Caco-2 (cell line): Measurements from ENCODE around the gene LILRB3. TPM values are rescaled to one million over a fixed set of nuclear protein-coding genes. Genes with fewer than 3 reads are reported as not detected.
A peak's percentile ranks its signal among the peaks of the same experiment; 100 is the strongest.

Source experiments
- BruUV-seq: library from RNA; stranded (reverse); fragments of 400-500 nt; replicated peaks from 2 replicates; lab custom pipeline; 2021; lab: Mats Ljungman, UMichigan
- CTCF ChIA-PET: fragments of 300-600 bp; sonication (Branson Sonifier 250); formaldehyde crosslinking; loops from one replicate; lab custom pipeline; 2022; ENCODE audit warnings: antibody characterized with exemption; lab: Charles Lee
- POLR2A ChIA-PET: fragments of 300-600 bp; sonication (Branson Sonifier 250); formaldehyde crosslinking; loops from one replicate; lab custom pipeline; 2022; ENCODE audit warnings: antibody characterized with exemption; lab: Charles Lee
- DNase-seq, 2 experiments: peaks; one replicate each; pipeline versions ENCODE4 v3.0.0 to v3.0.0-alpha.2; 2020 to 2022
- H3K27me3 ChIP-seq: replicated peaks from 2 replicates; pipeline ENCODE4 v1.6.0; 2011; ENCODE audit warnings: low read length; ENCODE audit not compliant: control insufficient read depth, insufficient read depth
- H3K36me3 ChIP-seq: 2 replicates; pipeline ENCODE4 v1.5.1; 2011; ENCODE audit warnings: low read length; ENCODE audit not compliant: control insufficient read depth, insufficient read depth
- H3K4me1 ChIP-seq: fragments of 250-450 bp; sonication (Bioruptor Pico); 2 replicates; pipeline ENCODE4 v1.5.1; 2020; ENCODE audit warnings: mild to moderate bottlenecking
- H3K4me3 ChIP-seq: 2 replicates; pipeline ENCODE4 v1.5.1; 2011; ENCODE audit warnings: low read depth, mild to moderate bottlenecking, control low read depth, low read length
- H3K9me3 ChIP-seq: fragments of 250-450 bp; sonication (Bioruptor Pico); 2 replicates; pipeline ENCODE4 v1.5.1; 2020; ENCODE audit warnings: mild to moderate bottlenecking, moderate library complexity
- H3K27ac Mint-ChIP-seq: one replicate; pipeline ENCODE4 v1.8.0; 2022; ENCODE audit warnings: mixed read lengths; ENCODE audit not compliant: unreplicated experiment
- H3K27me3 Mint-ChIP-seq: one replicate; pipeline ENCODE4 v1.8.0; 2022; ENCODE audit warnings: mixed read lengths; ENCODE audit not compliant: insufficient read depth, unreplicated experiment
- H3K36me3 Mint-ChIP-seq: one replicate; pipeline ENCODE4 v1.8.0; 2022; ENCODE audit warnings: mild to moderate bottlenecking, mixed read lengths; ENCODE audit not compliant: insufficient read depth, unreplicated experiment
- H3K4me1 Mint-ChIP-seq: one replicate; pipeline ENCODE4 v1.8.0; 2022; ENCODE audit warnings: low read depth, mixed read lengths; ENCODE audit not compliant: unreplicated experiment
- H3K4me3 Mint-ChIP-seq: one replicate; pipeline ENCODE4 v1.8.0; 2022; ENCODE audit warnings: mild to moderate bottlenecking, moderate library complexity, mixed read lengths; ENCODE audit not compliant: unreplicated experiment
- H3K9me3 Mint-ChIP-seq: one replicate; pipeline ENCODE4 v1.8.0; 2022; ENCODE audit warnings: mixed read lengths; ENCODE audit not compliant: unreplicated experiment
- CTCF ChIP-seq, 2 experiments: fragments of 200-600 bp in 1 of 2; IDR thresholded peaks; 1 replicate in 1 of 2; 2 replicates in 1 of 2; pipeline versions ENCODE4 v1.5.1 to v1.8.0; 2011 to 2022; ENCODE audit warnings: antibody characterized with exemption in 1 of 2, control low read depth in 1 of 2, inconsistent platforms in 1 of 2, low read depth in 1 of 2, low read length in 1 of 2, mild to moderate bottlenecking in 1 of 2, moderate library complexity in 1 of 2; ENCODE audit not compliant: insufficient read depth in 1 of 2, severe bottlenecking in 1 of 2, unreplicated experiment in 1 of 2
- intact Hi-C: fragments of 100-400 bp; cut with micrococcal nuclease; formaldehyde crosslinking; loops from one replicate; pipeline ENCODE4 v1.10.0; 2022; ENCODE audit not compliant: unreplicated experiment
- total RNA-seq: library from RNA; stranded (reverse); gene quantifications from 2 replicates; pipeline ENCODE4 v1.2.3, GENCODE V29; 2022

LILRB3 gene
- total RNA-seq, 1 experiment from 2014 or later, result not detected

GRCh38 chr19:54168174-54168917 is 54.5 kb downstream of the LILRB3 start:
- no TSS peak for BruUV-seq
- Histone ChIP-seq H3K4me3 (no peak overlapping the region), H3K4me1 (peaks cover 1% of the 10 kb centered on the region), H3K9me3 (no peaks in the 10 kb centered on the region), H3K36me3 (no peaks in the 10 kb centered on the region), H3K27me3 (no peaks in the 10 kb centered on the region)
- H3K4me1 Mint-ChIP-seq, result peaks cover 30% of the 10 kb centered on the region
- H3K27me3 Mint-ChIP-seq, result no peaks in the 10 kb centered on the region
- POLR2A ChIA-PET, result interaction anchor here (0.8 kb wide), 1 partner anchor 21 kb away, joined by 3 read pairs; the partner anchor contains the start of gene MBOAT7
- H3K36me3 Mint-ChIP-seq, result peaks cover 63% of the 10 kb centered on the region
- peak; percentile 90 to 92 for TF ChIP-seq CTCF (IDR thresholded peaks at IDR 0.05; ENCODE audit: insufficient read depth in 1 of 2, low read depth in 1 of 2, low read length in 1 of 2, severe bottlenecking in 1 of 2, unreplicated experiment in 1 of 2)
- DNase-seq, result peak; percentile 90 to 95
- no peak overlapping the region for H3K27ac Mint-ChIP-seq
- no peak overlapping the region for H3K4me3 Mint-ChIP-seq
- intact Hi-C loops, result loop anchor here (1.0 kb wide), 2 partner anchors 63 to 98 kb away; no protein-coding TSS in a partner anchor
- CTCF ChIA-PET, result interaction anchor here (0.6 to 1.7 kb wide), 8 partner anchors 8 to 211 kb away, joined by 3 to 10 read pairs (median 4); partner anchors contain the start of genes CNOT3, LENG1 and MBOAT7
- peaks cover 12% of the 10 kb centered on the region for H3K9me3 Mint-ChIP-seq

Other genes starting within 250 kb of the LILRB3 start
- 1.4 and 1.6 TPM in 2 replicates for gene CACNG6, start 231.4 kb downstream of the LILRB3 start, total RNA-seq
- gene VSTM1, start 159.1 kb downstream of the LILRB3 start, total RNA-seq, result not detected in 2 replicates
- gene TARM1, start 141.6 kb downstream of the LILRB3 start, total RNA-seq, result not detected in 2 replicates
- gene OSCAR, start 122.2 kb downstream of the LILRB3 start, total RNA-seq, result 0.23 TPM in 1 of 2 replicates, not detected in the other
- 185 and 196 TPM in 2 replicates for gene NDUFA3, start 120.2 kb downstream of the LILRB3 start, total RNA-seq
- gene TFPT, start 107.3 kb downstream of the LILRB3 start, total RNA-seq, result 23.0 and 26.0 TPM in 2 replicates
- gene PRPF31, start 107.3 kb downstream of the LILRB3 start, total RNA-seq, result 95.0 and 99.0 TPM in 2 replicates
- 77.7 and 82.1 TPM in 2 replicates for gene CNOT3, start 85.2 kb downstream of the LILRB3 start, total RNA-seq
- 6.6 and 6.9 TPM in 2 replicates for gene LENG1, start 63.3 kb downstream of the LILRB3 start, total RNA-seq
- 38.9 and 45.9 TPM in 2 replicates for gene TMC4, start 49.8 kb downstream of the LILRB3 start, total RNA-seq
- 137 and 149 TPM in 2 replicates for gene MBOAT7, start 33.4 kb downstream of the LILRB3 start, total RNA-seq
- 42.6 TPM in 2 replicates for gene TSEN34, start 31.7 kb downstream of the LILRB3 start, total RNA-seq
- 1,040 and 1,045 TPM in 2 replicates for gene RPS9, start 22.1 kb downstream of the LILRB3 start, total RNA-seq
- gene LILRA6, start 19.8 kb upstream of the LILRB3 start, total RNA-seq, result not detected in 2 replicates
- not detected in 2 replicates for gene LILRB5, start 34.3 kb upstream of the LILRB3 start, total RNA-seq
- gene LILRB2, start 58.1 kb upstream of the LILRB3 start, total RNA-seq, result not detected in 2 replicates
- gene LILRA5, start 90.2 kb upstream of the LILRB3 start, total RNA-seq, result not detected in 2 replicates
- not detected in 2 replicates for gene LILRA4, start 116.2 kb upstream of the LILRB3 start, total RNA-seq
- gene LAIR1, start 141.9 kb upstream of the LILRB3 start, total RNA-seq, result not detected in 2 replicates
- gene TTYH1, start 192.5 kb upstream of the LILRB3 start, total RNA-seq, result not detected in 2 replicates
- gene LENG8, start 226.2 kb upstream of the LILRB3 start, total RNA-seq, result 143 and 148 TPM in 2 replicates
- gene LENG9, start 240.8 kb upstream of the LILRB3 start, total RNA-seq, result 6.7 and 6.9 TPM in 2 replicates